Sciatic nerve (tissue), 2 donors: ENCODE measurements around the gene LRRC8D. TPM values are rescaled to one million over a fixed set of nuclear protein-coding genes. Genes with fewer than 3 reads are reported as not detected.

Experiments
- ATAC-seq: fragments of 200-7000 bp; cut with Tn5 transposase; one replicate; pipeline ENCODE4 v1.9.1; 2020; ENCODE audit warnings: mild to moderate bottlenecking, moderate library complexity
- DNase-seq: peaks from one replicate; pipeline ENCODE4 v3.0.0-alpha.2; 2020; ENCODE audit warnings: low spot score
- intact Hi-C: fragments of 100-400 bp; cut with DNase I; formaldehyde crosslinking; loops from one replicate; pipeline ENCODE4 v1.14.2; 2022
- total RNA-seq: library from RNA; stranded (reverse); fragmentation: NEBNext Ultra II Directional; extraction: Animal tissue kit (Norgen Biotek cat#: 25700); gene quantifications from one replicate; pipeline ENCODE4 v1.2.1, GENCODE V29; 2021
- donor health status: DM: no; HTN: no; CAD: no.
- donor health status: DM: no; HTN: no; CAD: no.

LRRC8D gene
- total RNA-seq, 1 donor from 2014 or later, result 24.2 TPM

GRCh38 chr1:89884718-89885596, 64.1 kb downstream of the LRRC8D start:
- no peak for DNase-seq
- intact Hi-C loops, result no loop called here
- no peak for ATAC-seq

- no peak for ATAC-seq
- intact Hi-C loops, result no loop called here
- no peak for DNase-seq
These were observed 66.4 kb downstream of the LRRC8D start for GRCh38 chr1:89887270-89887669.

- intact Hi-C loops, result no loop called here
- ATAC-seq (no peak), DNase-seq (no peak)
These were observed 66.9 kb downstream of the LRRC8D start for GRCh38 chr1:89887713-89888112.

- ATAC-seq (no peak), DNase-seq (no peak)
- intact Hi-C loops, result no loop called here
These were observed 67.9 kb downstream of the LRRC8D start for GRCh38 chr1:89888480-89889322.

GRCh38 chr1:89889323-89889615, 68.4 kb downstream of the LRRC8D start:
- no peak for ATAC-seq
- intact Hi-C loops, result no loop called here

GRCh38 chr1:89890085-89890752, 69.4 kb downstream of the LRRC8D start:
- DNase-seq (no peak), ATAC-seq (no peak)
- intact Hi-C loops, result no loop called here

More at GRCh38 chr1:89889323-89889615, 68.4 kb downstream of the LRRC8D start:
- DNase-seq, result no peak

GRCh38 chr1:89892816-89893215, 72.0 kb downstream of the LRRC8D start:
- no peak for DNase-seq
- intact Hi-C loops, result no loop called here
- no peak for ATAC-seq

- ATAC-seq (no peak), DNase-seq (no peak)
- intact Hi-C loops, result no loop called here
These were observed 73.7 kb downstream of the LRRC8D start for GRCh38 chr1:89894210-89895201.

- no peak for ATAC-seq
- intact Hi-C loops, result no loop called here
- no peak for DNase-seq
These were observed 75.5 kb downstream of the LRRC8D start for GRCh38 chr1:89896105-89896942.

GRCh38 chr1:89897347-89898133, 76.7 kb downstream of the LRRC8D start:
- intact Hi-C loops, result no loop called here
- DNase-seq (no peak), ATAC-seq (no peak)

- ATAC-seq, result no peak
- intact Hi-C loops, result no loop called here
- no peak for DNase-seq
These were observed 77.3 kb downstream of the LRRC8D start for GRCh38 chr1:89898150-89898549.

- intact Hi-C loops, result no loop called here
- ATAC-seq (no peak), DNase-seq (no peak)
These were observed 78.1 kb downstream of the LRRC8D start for GRCh38 chr1:89898695-89899470.

GRCh38 chr1:89900323-89900722, 79.5 kb downstream of the LRRC8D start:
- DNase-seq (no peak), ATAC-seq (no peak)
- intact Hi-C loops, result no loop called here

GRCh38 chr1:89900791-89901708, 80.2 kb downstream of the LRRC8D start:
- DNase-seq (no peak), ATAC-seq (no peak)
- intact Hi-C loops, result no loop called here

- no peak for ATAC-seq
- DNase-seq, result no peak
- intact Hi-C loops, result no loop called here
These were observed 81.3 kb downstream of the LRRC8D start for GRCh38 chr1:89901957-89902669.
